Ishikawa (cell line): ENCODE data around the gene CST2.

Source experiments
- CEBPB ChIP-seq: IDR thresholded peaks from 2 replicates; pipeline ENCODE4 v1.6.1; 2012
- CREB1 ChIP-seq: IDR thresholded peaks from 2 replicates; pipeline ENCODE4 v1.6.1; 2012; ENCODE audit warnings: low read depth
- EGR1 ChIP-seq: IDR thresholded peaks from 2 replicates; pipeline ENCODE4 v1.6.1; 2012
- EP300 ChIP-seq: IDR thresholded peaks from 2 replicates; pipeline ENCODE4 v1.6.1; 2012; ENCODE audit warnings: borderline replicate concordance
- FOXM1 ChIP-seq: IDR thresholded peaks from 2 replicates; pipeline ENCODE4 v1.6.1; 2012; ENCODE audit warnings: low read depth, borderline replicate concordance
- MAX ChIP-seq: IDR thresholded peaks from 2 replicates; pipeline ENCODE4 v1.6.1; 2012
- NFIC ChIP-seq: IDR thresholded peaks from 2 replicates; pipeline ENCODE4 v1.6.1; 2012
- RAD21 ChIP-seq: IDR thresholded peaks from 2 replicates; pipeline ENCODE4 v1.6.1; 2012; ENCODE audit warnings: low read depth
- REST ChIP-seq: IDR thresholded peaks from 2 replicates; pipeline ENCODE4 v1.6.1; 2012; ENCODE audit warnings: low read depth, mild to moderate bottlenecking
- TAF1 ChIP-seq: IDR thresholded peaks from 2 replicates; pipeline ENCODE4 v1.6.1; 2012; ENCODE audit warnings: low read depth, mild to moderate bottlenecking
- TCF12 ChIP-seq: IDR thresholded peaks from 2 replicates; pipeline ENCODE4 v1.6.1; 2012; ENCODE audit warnings: low read depth
- TEAD4 ChIP-seq: IDR thresholded peaks from 2 replicates; pipeline ENCODE4 v1.6.1; 2012
- USF1 ChIP-seq: IDR thresholded peaks from 2 replicates; pipeline ENCODE4 v1.6.1; 2012
- YY1 ChIP-seq: IDR thresholded peaks from 2 replicates; pipeline ENCODE4 v1.6.1; 2012; ENCODE audit warnings: low read depth
- ZBTB7A ChIP-seq: IDR thresholded peaks from 2 replicates; pipeline ENCODE4 v1.6.1; 2012; ENCODE audit warnings: low read depth

The CST2 gene

GRCh38 chr20:23820493-23820892, 6.0 kb downstream of the CST2 start:
- no peak for TF ChIP-seq MAX
- no peak for TF ChIP-seq EGR1
- TF ChIP-seq TAF1, result no peak
- no peak for TF ChIP-seq CREB1

GRCh38 chr20:23800865-23801264, 25.7 kb downstream of the CST2 start:
- TF ChIP-seq TCF12 (no peak), USF1 (no peak), FOXM1 (no peak), RAD21 (no peak), ZBTB7A (no peak), YY1 (no peak), EP300 (no peak), NFIC (no peak), CEBPB (no peak), EGR1 (no peak), TEAD4 (no peak), MAX (no peak)

DNA sequence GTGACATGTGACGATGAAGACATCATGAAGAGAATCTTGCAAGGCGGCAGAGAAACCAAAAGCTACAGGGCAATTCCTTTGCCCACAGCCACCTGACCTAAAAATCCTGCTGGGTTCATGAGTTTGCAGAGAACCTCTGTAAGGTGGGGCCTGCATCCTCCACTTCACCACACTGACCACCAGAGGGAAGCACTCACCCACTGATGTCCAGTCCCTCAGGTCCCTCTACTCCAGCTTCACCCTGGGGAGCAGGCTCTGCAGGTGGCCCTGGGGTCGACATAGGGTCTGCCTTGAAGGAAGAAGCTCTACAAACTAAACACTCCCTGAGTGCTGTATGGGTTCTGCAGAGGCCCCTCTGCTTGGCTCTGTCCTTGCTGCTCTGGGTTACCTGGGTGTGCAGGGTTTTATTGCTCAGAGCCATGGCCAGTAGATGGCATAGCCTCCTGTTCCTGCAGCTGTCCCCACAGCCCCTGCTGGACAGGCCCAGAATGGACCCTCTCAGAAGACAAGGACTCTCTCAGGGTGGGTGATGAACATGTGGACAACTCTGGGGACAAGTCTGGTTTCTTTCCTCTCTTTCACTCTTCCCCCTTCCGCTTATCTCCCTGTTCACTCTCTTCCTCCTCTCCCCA, 27.2 kb downstream of the CST2 start:
- TF ChIP-seq RAD21, result peak; percentile 53

DNA sequence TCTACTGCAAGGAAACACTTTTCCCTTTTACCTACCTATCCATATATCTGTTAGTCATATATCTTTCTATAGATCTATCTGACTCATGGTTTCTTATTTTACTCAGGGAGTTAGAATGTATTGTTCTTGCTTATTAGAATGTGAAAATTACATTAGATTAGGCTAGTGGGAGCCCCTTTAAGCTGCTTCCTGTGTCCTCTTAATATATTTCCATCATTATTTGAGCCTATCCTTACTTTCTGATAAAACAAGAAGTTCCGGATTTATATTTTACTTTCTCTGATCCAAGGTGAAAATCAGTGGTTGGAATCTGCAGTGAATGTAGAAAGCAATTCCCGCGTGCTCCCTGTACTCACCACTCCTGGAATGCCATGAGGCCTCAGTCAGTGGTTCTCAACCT, 31.0 kb downstream of the CST2 start:
- no peak for TF ChIP-seq MAX

GRCh38 chr20:23794841-23795240, 31.7 kb downstream of the CST2 start:
- TF ChIP-seq EGR1, result no peak

DNA sequence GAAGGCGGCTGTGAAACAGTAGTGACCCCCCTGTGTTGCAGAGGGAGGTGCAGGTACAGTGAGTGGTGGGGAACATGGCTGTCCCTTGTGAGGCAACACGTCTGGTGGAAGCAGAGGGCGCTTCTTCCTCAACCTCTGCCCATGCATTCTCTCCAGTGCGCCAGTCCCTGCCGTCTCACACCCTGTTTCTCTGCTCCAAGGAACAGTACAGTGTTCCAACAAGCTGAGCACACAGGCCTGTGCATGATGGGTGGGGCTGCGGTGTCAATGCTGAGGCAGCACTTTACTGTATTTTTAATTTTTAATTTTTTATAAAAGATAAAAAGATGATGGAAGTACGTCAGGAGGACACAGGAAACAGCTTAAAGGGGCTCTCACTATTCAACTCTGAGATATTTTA, 32.5 kb downstream of the CST2 start:
- no peak for TF ChIP-seq ZBTB7A
- no peak for TF ChIP-seq RAD21
- TF ChIP-seq USF1, result no peak
- TF ChIP-seq NFIC, result no peak
- no peak for TF ChIP-seq TEAD4
- no peak for TF ChIP-seq FOXM1
- TF ChIP-seq EGR1, result no peak
- TF ChIP-seq REST, result no peak
- TF ChIP-seq TAF1, result no peak
- no peak for TF ChIP-seq MAX
- TF ChIP-seq TCF12, result no peak
- no peak for TF ChIP-seq YY1
- no peak for TF ChIP-seq CREB1
- no peak for TF ChIP-seq EP300
- TF ChIP-seq CEBPB, result no peak

DNA sequence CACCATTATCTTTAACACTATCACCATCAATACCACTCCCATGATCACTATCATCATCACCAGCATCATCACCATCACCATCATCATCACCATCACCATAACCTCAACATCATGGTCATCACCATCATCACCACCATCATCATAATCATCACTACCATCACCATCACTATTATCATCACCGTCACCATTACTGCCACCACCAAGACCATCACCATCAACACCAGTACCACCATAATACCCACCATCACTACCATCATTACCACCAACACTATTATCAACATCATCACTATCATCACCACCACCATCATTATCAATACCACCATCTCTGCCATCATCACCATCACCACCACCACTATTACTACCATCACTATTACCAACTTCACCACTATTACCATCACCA, 43.1 kb downstream of the CST2 start:
- TF ChIP-seq MAX (no peak), USF1 (no peak), YY1 (no peak), REST (no peak), TAF1 (no peak), CREB1 (no peak), EP300 (no peak), FOXM1 (no peak), CEBPB (no peak), RAD21 (no peak), EGR1 (no peak), NFIC (no peak), TCF12 (no peak), TEAD4 (no peak), ZBTB7A (no peak)
